ENCODE results near the gene VRK1. TPM values are rescaled to one million over a fixed set of nuclear protein-coding genes. Genes with fewer than 3 reads are reported as not detected.

The VRK1 gene
- polyA plus RNA-seq, 1 of the 3 experiments (the other 2 are of a cell fraction): 9.1 TPM

DNA sequence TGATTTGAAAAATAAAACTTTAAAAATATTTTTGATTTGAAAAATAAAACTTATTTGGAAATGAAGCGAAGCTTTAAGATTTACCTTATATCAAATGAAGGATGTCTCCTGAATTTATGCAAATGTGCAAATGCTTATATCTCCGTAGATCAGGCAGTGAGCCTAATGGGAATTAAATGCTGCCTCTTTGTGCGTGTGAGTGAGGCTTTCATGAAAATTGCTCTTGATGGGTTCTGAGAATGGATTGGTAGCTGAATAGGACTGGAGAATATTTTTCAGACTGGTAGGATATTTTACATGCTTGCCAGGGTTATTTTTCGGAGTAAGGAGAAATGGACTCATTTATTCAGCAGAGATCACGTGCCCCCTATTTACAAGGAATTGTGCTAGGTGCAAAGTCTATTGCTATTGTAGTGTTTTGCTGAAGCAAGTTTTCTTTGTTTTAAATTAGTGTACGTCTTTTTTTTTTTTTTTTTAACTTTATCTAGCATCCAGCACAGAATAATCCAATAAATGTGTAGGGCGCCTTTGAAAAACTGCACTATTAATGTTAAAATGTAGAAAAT is 2.4 kb downstream of the VRK1 start:
- Histone ChIP-seq H3K9ac (no peak overlapping the region), H3K9me3 (no peaks in the 10 kb centered on the region), H3K9me2 (no peaks in the 10 kb centered on the region), H3K4me3 (ENCODE audit: low read depth in 2 of 2, low read length in 1 of 2) (no peak overlapping the region), H3K36me3 (replicated peaks in 1 of 2; ENCODE audit: control insufficient read depth in 1 of 2, insufficient read depth in 2 of 2, low read length in 1 of 2) (no peaks in the 10 kb centered on the region), H3F3A (replicated peaks; ENCODE audit: insufficient read depth) (no peaks in the 10 kb centered on the region), H4K20me1 (ENCODE audit: insufficient read depth) (no peaks in the 10 kb centered on the region), H3K27ac (ENCODE audit: low read depth in 2 of 2, low read length in 1 of 2) (no peak overlapping the region), H3K4me2 (no peak overlapping the region), H3K79me2 (ENCODE audit: insufficient read depth) (peaks cover 71% of the 10 kb centered on the region), H3K4me1 (ENCODE audit: control insufficient read depth in 1 of 2, insufficient read depth in 2 of 2, low read depth in 1 of 2, low read length in 1 of 2) (peaks cover 7 to 16% of the 10 kb centered on the region in 2 experiments; a peak in 3 of 4 replicates), H3K27me3 (ENCODE audit: insufficient read depth) (no peaks in the 10 kb centered on the region), H2AFZ (ENCODE audit: low read depth) (no peak overlapping the region; the same call in 1 of the 2 replicates)
- ChIA-PET CTCF (no interaction called here), POLR2A (no interaction called here)
- TF ChIP-seq FOXM1 (IDR thresholded peaks at IDR 0.05; ENCODE audit: low read depth) (no peak), MEF2A (IDR thresholded peaks at IDR 0.05; ENCODE audit: borderline replicate concordance, low read depth) (no peak), JUND (IDR thresholded peaks at IDR 0.05) (no peak), SIN3A (IDR thresholded peaks at IDR 0.05; ENCODE audit: borderline replicate concordance, low read depth, low read length) (no peak), SMC3 (IDR thresholded peaks at IDR 0.05; ENCODE audit: low read depth, low read length) (no peak)
- WGBS (ENCODE audit: low lambda C conversion rate): 93% methylated on average over 7 of the region's 7 CpGs
- no peak for DNase-seq

DNA sequence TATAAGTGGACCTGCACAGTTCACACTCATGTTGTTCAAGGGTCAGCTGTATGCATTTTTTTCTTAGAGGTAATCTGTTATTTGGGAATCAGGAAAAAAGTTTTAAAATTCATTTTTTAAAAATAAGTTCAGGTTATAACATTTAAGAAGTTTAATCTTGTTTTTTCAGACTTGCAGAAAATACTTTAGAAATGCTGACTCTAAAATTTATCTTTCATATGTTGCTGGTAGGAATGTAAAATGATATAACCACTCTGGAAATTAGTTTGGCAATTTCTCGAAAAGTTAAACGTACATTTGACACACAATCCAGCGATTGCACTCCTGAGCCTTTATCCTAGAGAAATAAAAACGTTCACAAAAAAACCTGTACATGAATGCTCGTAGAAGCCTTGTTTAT is 4.7 kb downstream of the VRK1 start:
- Histone ChIP-seq H3K4me2 (no peak overlapping the region), H3K4me3 (ENCODE audit: low read depth in 2 of 2, low read length in 1 of 2) (no peak overlapping the region), H3K9ac (no peak overlapping the region), H2AFZ (ENCODE audit: low read depth) (no peak overlapping the region), H3F3A (replicated peaks; ENCODE audit: insufficient read depth) (no peaks in the 10 kb centered on the region), H3K79me2 (ENCODE audit: insufficient read depth) (peaks cover 93% of the 10 kb centered on the region), H3K36me3 (replicated peaks in 1 of 2; ENCODE audit: control insufficient read depth in 1 of 2, insufficient read depth in 2 of 2, low read length in 1 of 2) (no peaks in the 10 kb centered on the region), H3K27ac (ENCODE audit: low read depth in 2 of 2, low read length in 1 of 2) (no peak overlapping the region), H3K4me1 (ENCODE audit: control insufficient read depth in 1 of 2, insufficient read depth in 2 of 2, low read depth in 1 of 2, low read length in 1 of 2) (peaks cover 12 to 16% of the 10 kb centered on the region in 2 experiments; a peak in 3 of 4 replicates), H3K9me3 (no peaks in the 10 kb centered on the region), H3K27me3 (ENCODE audit: insufficient read depth) (no peaks in the 10 kb centered on the region), H4K20me1 (ENCODE audit: insufficient read depth) (peaks cover 3% of the 10 kb centered on the region; the same call in 1 of the 2 replicates), H3K9me2 (no peaks in the 10 kb centered on the region)
- no peak for DNase-seq
- CTCF ChIA-PET: interaction anchor here (1.4 to 2.3 kb wide), 2 partner anchors 24 to 51 kb away, joined by 3 to 6 read pairs; no protein-coding TSS in a partner anchor
- POLR2A ChIA-PET: no interaction called here
- TF ChIP-seq, protein P1, sequence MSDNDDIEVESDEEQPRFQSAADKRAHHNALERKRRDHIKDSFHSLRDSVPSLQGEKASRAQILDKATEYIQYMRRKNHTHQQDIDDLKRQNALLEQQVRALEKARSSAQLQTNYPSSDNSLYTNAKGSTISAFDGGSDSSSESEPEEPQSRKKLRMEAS (IDR thresholded peaks at IDR 0.05; ENCODE audit: low read depth): no peak
- TF ChIP-seq RFX5 (IDR thresholded peaks at IDR 0.05; ENCODE audit: low read length): no peak
- no peak for TF ChIP-seq TCF12 (IDR thresholded peaks at IDR 0.05)
- TF ChIP-seq GATA2 (CRISPR knock-in tag; IDR thresholded peaks at IDR 0.05): no peak
- TF ChIP-seq NRF1 (IDR thresholded peaks at IDR 0.05; ENCODE audit: low read depth, low read length): no peak
- no peak for TF ChIP-seq EP300 (IDR thresholded peaks at IDR 0.05; ENCODE audit: borderline replicate concordance in 1 of 2, low read depth in 1 of 2, low read length in 1 of 2)
- TF ChIP-seq FOXJ3 (CRISPR knock-in tag; IDR thresholded peaks at IDR 0.05): no peak
- 93% methylated on average over 5 of the region's 5 CpGs for WGBS (ENCODE audit: low lambda C conversion rate)

DNA sequence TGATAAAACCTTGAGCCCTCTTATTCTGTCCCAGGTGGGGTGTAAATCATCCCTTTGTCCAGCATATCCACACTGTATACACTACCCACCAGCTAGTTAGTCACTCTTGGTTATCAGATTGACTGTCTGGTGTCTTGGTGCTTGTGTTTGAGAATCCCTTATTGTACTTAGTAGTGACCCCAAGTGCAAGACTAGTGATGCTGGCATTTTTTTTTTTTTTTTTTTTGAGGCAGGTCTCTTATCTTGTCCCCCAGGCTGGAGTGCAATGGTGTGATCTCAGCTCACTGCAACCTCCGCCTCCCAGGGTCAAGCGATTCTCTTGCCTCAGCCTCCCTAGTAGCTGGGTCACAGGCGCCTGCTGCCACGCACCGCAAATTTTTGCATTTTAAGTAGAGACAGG is 5.8 kb downstream of the VRK1 start:
- peaks cover 3% of the 10 kb centered on the region; the same call in 1 of the 2 replicates for H4K20me1 ChIP-seq (ENCODE audit: insufficient read depth)
- no peak for DNase-seq
- WGBS (ENCODE audit: low lambda C conversion rate): 100% methylated on average over 5 of the region's 5 CpGs
- H3K9ac ChIP-seq: no peak overlapping the region
- no peak overlapping the region for H3K27ac ChIP-seq (ENCODE audit: low read depth in 2 of 2, low read length in 1 of 2)
- no peak overlapping the region for H2AFZ ChIP-seq (ENCODE audit: low read depth)
- ChIA-PET CTCF (interaction anchor here (1.1 to 2.3 kb wide), 2 partner anchors 18 to 49 kb away, joined by 3 to 6 read pairs; no protein-coding TSS in a partner anchor), POLR2A (no interaction called here)
- peaks cover 12 to 14% of the 10 kb centered on the region in 2 experiments; a peak in 3 of 4 replicates for H3K4me1 ChIP-seq (ENCODE audit: control insufficient read depth in 1 of 2, insufficient read depth in 2 of 2, low read depth in 1 of 2, low read length in 1 of 2)
- peaks cover 96% of the 10 kb centered on the region for H3K79me2 ChIP-seq (ENCODE audit: insufficient read depth)
- no peaks in the 10 kb centered on the region for H3F3A ChIP-seq (replicated peaks; ENCODE audit: insufficient read depth)
- H3K27me3 ChIP-seq (ENCODE audit: insufficient read depth): no peaks in the 10 kb centered on the region
- no peak overlapping the region for H3K4me2 ChIP-seq
- no peaks in the 10 kb centered on the region for H3K36me3 ChIP-seq (replicated peaks in 1 of 2; ENCODE audit: control insufficient read depth in 1 of 2, insufficient read depth in 2 of 2, low read length in 1 of 2)
- H3K9me2 ChIP-seq: no peaks in the 10 kb centered on the region
- TF ChIP-seq JUND (IDR thresholded peaks at IDR 0.05) (no peak), TCF12 (IDR thresholded peaks at IDR 0.05) (no peak)
- H3K4me3 ChIP-seq (ENCODE audit: low read depth in 2 of 2, low read length in 1 of 2): no peak overlapping the region
- H3K9me3 ChIP-seq: no peaks in the 10 kb centered on the region

Measured in SK-N-SH (cell line).